Measurements from ENCODE around the gene DNAH17. TPM values are rescaled to one million over a fixed set of nuclear protein-coding genes. Genes with fewer than 3 reads are reported as not detected.

Gene DNAH17
- total and polyA plus RNA-seq, 2 experiments from 2014 or later, result 1.7 TPM; not detected in 1

DNA sequence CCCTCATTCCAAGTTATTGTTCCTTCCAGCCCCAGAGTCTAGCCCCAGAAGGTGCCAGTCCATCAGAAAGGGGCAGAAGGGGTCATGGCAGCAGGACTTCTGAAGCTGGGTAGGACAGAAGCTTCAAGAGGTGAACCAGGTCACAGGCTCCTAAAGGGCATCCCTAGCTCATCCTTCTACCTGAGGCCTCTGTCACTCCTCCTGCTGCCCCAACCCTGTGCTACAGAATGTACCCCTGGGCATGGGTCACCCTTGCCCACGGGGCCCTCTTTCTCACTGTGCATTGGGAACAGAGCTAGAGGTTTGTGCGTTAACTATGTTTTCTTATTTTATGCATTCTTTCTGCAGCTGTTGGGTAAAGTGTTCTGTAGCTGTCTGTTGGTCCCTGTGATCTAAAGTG, 46.5 kb downstream of the DNAH17 start:
- H3K27ac ChIP-seq, result no peak overlapping the region
- no peak overlapping the region for H3K4me3 ChIP-seq
- H3K4me1 ChIP-seq (ENCODE audit: low read depth), result no peaks in the 10 kb centered on the region
- no peaks in the 10 kb centered on the region for H3K27me3 ChIP-seq
- TF ChIP-seq, protein P1, sequence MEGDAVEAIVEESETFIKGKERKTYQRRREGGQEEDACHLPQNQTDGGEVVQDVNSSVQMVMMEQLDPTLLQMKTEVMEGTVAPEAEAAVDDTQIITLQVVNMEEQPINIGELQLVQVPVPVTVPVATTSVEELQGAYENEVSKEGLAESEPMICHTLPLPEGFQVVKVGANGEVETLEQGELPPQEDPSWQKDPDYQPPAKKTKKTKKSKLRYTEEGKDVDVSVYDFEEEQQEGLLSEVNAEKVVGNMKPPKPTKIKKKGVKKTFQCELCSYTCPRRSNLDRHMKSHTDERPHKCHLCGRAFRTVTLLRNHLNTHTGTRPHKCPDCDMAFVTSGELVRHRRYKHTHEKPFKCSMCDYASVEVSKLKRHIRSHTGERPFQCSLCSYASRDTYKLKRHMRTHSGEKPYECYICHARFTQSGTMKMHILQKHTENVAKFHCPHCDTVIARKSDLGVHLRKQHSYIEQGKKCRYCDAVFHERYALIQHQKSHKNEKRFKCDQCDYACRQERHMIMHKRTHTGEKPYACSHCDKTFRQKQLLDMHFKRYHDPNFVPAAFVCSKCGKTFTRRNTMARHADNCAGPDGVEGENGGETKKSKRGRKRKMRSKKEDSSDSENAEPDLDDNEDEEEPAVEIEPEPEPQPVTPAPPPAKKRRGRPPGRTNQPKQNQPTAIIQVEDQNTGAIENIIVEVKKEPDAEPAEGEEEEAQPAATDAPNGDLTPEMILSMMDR (IDR thresholded peaks at IDR 0.05; ENCODE audit: low read depth, low read length), result no peak
- H3K36me3 ChIP-seq, result no peaks in the 10 kb centered on the region
- DNase-seq (ENCODE audit: low read depth in 1 of 2, low spot score in 1 of 2), result no peak
- H3K9me3 ChIP-seq (ENCODE audit: low read depth), result no peaks in the 10 kb centered on the region

DNA sequence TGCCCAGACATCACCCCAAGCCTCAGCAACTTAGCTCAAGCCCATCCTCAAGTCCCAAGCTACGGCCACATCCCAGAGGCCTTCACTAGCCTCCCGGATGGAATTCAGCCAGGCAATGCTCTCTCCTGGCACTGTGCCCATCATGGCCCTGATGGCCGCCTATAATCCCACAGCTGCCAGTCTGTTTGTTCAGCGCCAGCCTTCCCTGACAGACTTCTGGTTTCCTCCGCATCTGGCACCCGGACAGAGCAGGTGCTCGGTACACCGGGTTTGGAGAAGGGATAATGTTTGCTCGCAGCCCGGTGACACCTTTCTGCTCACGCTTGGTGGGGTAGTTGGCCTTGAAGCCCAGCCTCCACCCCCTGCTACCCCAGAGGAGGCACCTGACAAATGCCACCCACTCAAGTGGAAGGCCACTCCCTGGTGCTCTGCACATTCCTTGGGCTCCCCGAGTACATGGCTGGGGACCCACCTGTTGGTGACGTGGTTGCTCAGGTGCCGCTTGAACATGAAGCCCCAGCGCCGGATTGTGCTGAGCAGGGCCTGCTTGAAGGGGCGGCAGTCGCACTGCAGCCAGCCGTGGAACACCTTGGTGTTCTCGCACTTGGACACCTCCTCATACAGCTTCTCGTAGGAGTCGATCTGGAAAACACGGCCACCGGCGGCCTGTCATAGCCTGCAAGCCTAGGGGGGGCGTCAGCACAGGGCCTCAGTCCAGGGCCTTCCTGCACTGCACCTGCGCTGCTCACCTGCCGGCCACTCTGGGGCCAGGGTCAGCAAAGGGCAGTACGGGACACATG, 47.1 kb downstream of the DNAH17 start:
- TF ChIP-seq, protein P1 (IDR thresholded peaks at IDR 0.05; ENCODE audit: low read depth, low read length), result no peak
- no peak overlapping the region for H3K27ac ChIP-seq
- no peak overlapping the region for H3K4me3 ChIP-seq
- no peak for DNase-seq (ENCODE audit: low read depth in 1 of 2, low spot score in 1 of 2)
- H3K9me3 ChIP-seq (ENCODE audit: low read depth), result no peaks in the 10 kb centered on the region
- H3K4me1 ChIP-seq (ENCODE audit: low read depth), result no peaks in the 10 kb centered on the region
- no peaks in the 10 kb centered on the region for H3K27me3 ChIP-seq
- no peaks in the 10 kb centered on the region for H3K36me3 ChIP-seq

DNA sequence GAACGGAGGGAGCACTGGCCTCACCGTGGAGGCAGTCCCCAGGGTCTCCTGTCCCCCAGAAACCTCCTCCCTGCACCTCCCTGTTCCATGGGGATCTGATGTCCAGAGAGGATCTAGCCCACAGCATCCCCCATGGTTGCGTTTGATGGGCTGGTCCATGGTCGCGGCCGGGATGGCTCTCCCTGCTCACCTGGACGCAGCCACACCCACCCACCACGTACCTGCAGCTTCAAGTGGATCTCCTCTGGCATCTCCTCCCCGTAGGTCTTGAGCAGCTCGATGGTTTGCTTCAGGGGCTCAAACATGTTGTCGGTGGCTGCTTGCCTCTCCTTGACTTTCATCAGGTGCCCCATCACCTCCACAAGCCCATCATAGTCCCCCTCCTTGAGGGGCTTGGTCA, 47.9 kb downstream of the DNAH17 start:
- DNase-seq (ENCODE audit: low read depth in 1 of 2, low spot score in 1 of 2), result no peak
- Histone ChIP-seq H3K4me1 (ENCODE audit: low read depth) (no peaks in the 10 kb centered on the region), H3K9me3 (ENCODE audit: low read depth) (no peaks in the 10 kb centered on the region), H3K27me3 (no peaks in the 10 kb centered on the region), H3K36me3 (no peaks in the 10 kb centered on the region), H3K4me3 (no peak overlapping the region), H3K27ac (no peak overlapping the region)
- TF ChIP-seq, protein P1 (IDR thresholded peaks at IDR 0.05; ENCODE audit: low read depth, low read length), result no peak

DNA sequence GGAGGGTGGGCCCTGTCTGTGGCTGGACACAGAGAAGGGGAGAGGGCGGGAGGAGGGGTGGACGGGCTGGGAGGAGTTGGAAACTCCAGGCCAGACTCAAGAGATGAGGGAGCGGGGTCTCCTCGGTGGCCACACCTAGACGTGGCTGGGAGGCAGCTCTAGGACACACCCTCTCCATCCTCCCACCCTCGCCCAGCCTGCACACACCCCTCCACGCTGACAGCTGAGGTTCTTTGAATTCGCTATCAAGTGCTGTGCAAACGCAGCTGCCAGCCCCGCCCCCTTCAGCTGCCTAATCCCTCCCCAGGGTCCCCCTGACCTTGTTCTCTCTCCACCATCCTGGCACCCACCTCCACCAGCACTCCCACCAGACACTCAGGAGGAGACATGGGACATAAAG, 48.7 kb downstream of the DNAH17 start:
- Histone ChIP-seq H3K27ac (no peak overlapping the region), H3K4me1 (ENCODE audit: low read depth) (no peaks in the 10 kb centered on the region), H3K36me3 (no peaks in the 10 kb centered on the region), H3K9me3 (ENCODE audit: low read depth) (no peaks in the 10 kb centered on the region), H3K27me3 (no peaks in the 10 kb centered on the region), H3K4me3 (no peak overlapping the region)
- TF ChIP-seq, protein P1 (IDR thresholded peaks at IDR 0.05; ENCODE audit: low read depth, low read length), result no peak
- DNase-seq (ENCODE audit: low read depth in 1 of 2, low spot score in 1 of 2), result peak in 1 of 2 donors; percentile 11

DNA sequence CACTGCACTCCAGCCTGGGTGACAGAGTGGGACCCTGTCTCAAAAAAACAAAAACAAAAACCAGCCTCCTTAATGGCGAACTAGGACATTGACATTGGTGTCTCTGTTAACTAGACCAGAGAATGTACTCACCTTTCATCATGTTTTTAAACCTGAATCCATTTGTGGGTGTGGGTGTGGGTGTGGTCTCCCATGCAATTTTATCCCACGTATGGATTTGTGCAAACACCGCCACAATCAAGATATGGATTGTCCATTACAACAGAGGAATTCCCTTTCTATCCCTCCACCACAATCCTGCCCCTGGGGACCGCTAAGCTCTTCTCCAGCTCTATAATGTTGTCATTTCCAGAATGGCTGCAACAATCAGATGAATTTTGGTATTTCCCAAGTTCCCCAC, 49.9 kb downstream of the DNAH17 start:
- no peak overlapping the region for H3K27ac ChIP-seq
- H3K4me3 ChIP-seq, result no peak overlapping the region
- H3K27me3 ChIP-seq, result no peaks in the 10 kb centered on the region
- H3K4me1 ChIP-seq (ENCODE audit: low read depth), result no peaks in the 10 kb centered on the region
- no peak for DNase-seq (ENCODE audit: low read depth in 1 of 2, low spot score in 1 of 2)
- H3K9me3 ChIP-seq (ENCODE audit: low read depth), result no peaks in the 10 kb centered on the region
- no peaks in the 10 kb centered on the region for H3K36me3 ChIP-seq
- TF ChIP-seq, protein P1 (IDR thresholded peaks at IDR 0.05; ENCODE audit: low read depth, low read length), result no peak

All from cardiac muscle cell (in vitro differentiated cells and primary cell).